ENCODE data around the gene TRIM17.
A peak's percentile ranks its signal among the peaks of the same experiment; 100 is the strongest.
"Not testable (repeated sequence)": the region's sequence is repeated elsewhere in the genome, so short reads cannot be mapped to it uniquely, and the experiment has no call there.

The TRIM17 gene

GRCh38 chr1:228446852-228447251, 30.2 kb upstream of the TRIM17 start:
- DNase-seq, result no peak

- peak; percentile 63 for DNase-seq
Observed at GRCh38 chr1:228445843-228446650, 29.4 kb upstream of the TRIM17 start.

GRCh38 chr1:228445490-228445842, 28.8 kb upstream of the TRIM17 start:
- DNase-seq, result no peak

GRCh38 chr1:228443395-228443794, 26.7 kb upstream of the TRIM17 start:
- DNase-seq, result no peak

GRCh38 chr1:228440761-228441500, 24.3 kb upstream of the TRIM17 start:
- no peak for DNase-seq

GRCh38 chr1:228438266-228438665, 21.6 kb upstream of the TRIM17 start:
- DNase-seq, result no peak

GRCh38 chr1:228437424-228437962, 20.8 kb upstream of the TRIM17 start:
- no peak for DNase-seq

- DNase-seq, result no peak
Observed at GRCh38 chr1:228434689-228435088, 18.0 kb upstream of the TRIM17 start.

- not testable (repeated sequence) for DNase-seq
Observed at GRCh38 chr1:228433337-228434053, 16.8 kb upstream of the TRIM17 start.

- DNase-seq, result no peak
Observed at GRCh38 chr1:228430243-228430642, 13.6 kb upstream of the TRIM17 start.

GRCh38 chr1:228429698-228430097, 13.0 kb upstream of the TRIM17 start:
- DNase-seq, result no peak

GRCh38 chr1:228429007-228429406, 12.3 kb upstream of the TRIM17 start:
- no peak for DNase-seq

- no peak for DNase-seq
Observed at GRCh38 chr1:228428412-228428811, 11.8 kb upstream of the TRIM17 start.

GRCh38 chr1:228426518-228427175, 10.0 kb upstream of the TRIM17 start:
- DNase-seq, result no peak

- no peak for DNase-seq
Observed at GRCh38 chr1:228424685-228425660, 8.3 kb upstream of the TRIM17 start.

- no peak for DNase-seq
Observed at GRCh38 chr1:228423404-228424053, 6.9 kb upstream of the TRIM17 start.

GRCh38 chr1:228420968-228421826, 4.5 kb upstream of the TRIM17 start:
- DNase-seq, result no peak

GRCh38 chr1:228417483-228418203, 982 bp upstream of the TRIM17 start:
- no peak for DNase-seq

GRCh38 chr1:228417061-228417460, 400 bp upstream of the TRIM17 start:
- no peak for DNase-seq
